NCI-H2107 treated with DMSO at 0.1 percent for 48 hours (cell line): ENCODE measurements around the gene MRPL47.
"Not testable (repeated sequence)": the region's sequence is repeated elsewhere in the genome, so short reads cannot be mapped to it uniquely, and the experiment has no call there.

Source experiments
- DNase-seq: peaks from one replicate; lab custom pipeline; 2025; ENCODE audit not compliant: unreplicated experiment; lab: John Stamatoyannopoulos, UW

MRPL47 gene

DNA sequence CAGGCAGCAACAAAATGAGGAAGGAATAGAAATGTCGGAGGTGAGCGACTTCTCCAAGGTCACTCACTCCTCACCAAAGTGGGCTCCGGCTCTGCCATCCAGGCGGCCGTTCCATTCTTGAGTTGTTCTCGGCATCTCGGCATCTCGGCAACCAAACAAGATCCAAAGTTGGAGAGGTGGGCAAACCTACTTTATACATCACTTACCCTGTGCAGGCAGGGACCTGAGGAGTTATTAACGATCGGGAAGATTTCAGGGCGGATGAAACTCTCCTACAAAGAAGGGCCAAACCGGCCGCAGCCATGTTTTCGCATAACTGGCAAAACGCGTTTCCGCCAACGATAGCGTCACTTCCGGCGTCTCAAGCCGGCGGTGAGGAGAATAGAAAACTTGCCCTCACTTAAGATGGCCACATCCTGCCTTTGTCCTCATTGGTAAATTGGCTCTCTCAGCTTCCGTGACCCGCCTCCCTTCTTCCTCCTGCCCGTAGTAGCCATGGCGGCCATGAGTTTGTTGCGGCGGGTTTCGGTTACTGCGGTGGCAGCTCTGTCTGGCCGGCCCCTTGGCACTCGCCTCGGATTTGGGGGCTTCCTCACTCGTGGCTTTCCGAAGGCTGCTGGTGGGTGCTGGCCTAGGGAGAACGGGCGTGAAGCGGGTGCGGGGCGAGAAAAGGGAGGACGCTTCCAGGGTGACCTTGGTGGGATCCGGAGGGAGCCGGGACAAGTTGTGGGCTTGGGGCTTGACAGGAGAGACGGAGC is at the start of gene MRPL47, which contains the start of gene NDUFB5:
TSS of gene MRPL47 (minus strand) at position 318 of the 758 bp plus-strand sequence. CDS start at position 304, 14 bp downstream.
TSS of gene NDUFB5 (plus strand) at position 474 of the 758 bp plus-strand sequence. CDS start at position 496, 22 bp downstream.
- peak; percentile 100 for DNase-seq

DNA sequence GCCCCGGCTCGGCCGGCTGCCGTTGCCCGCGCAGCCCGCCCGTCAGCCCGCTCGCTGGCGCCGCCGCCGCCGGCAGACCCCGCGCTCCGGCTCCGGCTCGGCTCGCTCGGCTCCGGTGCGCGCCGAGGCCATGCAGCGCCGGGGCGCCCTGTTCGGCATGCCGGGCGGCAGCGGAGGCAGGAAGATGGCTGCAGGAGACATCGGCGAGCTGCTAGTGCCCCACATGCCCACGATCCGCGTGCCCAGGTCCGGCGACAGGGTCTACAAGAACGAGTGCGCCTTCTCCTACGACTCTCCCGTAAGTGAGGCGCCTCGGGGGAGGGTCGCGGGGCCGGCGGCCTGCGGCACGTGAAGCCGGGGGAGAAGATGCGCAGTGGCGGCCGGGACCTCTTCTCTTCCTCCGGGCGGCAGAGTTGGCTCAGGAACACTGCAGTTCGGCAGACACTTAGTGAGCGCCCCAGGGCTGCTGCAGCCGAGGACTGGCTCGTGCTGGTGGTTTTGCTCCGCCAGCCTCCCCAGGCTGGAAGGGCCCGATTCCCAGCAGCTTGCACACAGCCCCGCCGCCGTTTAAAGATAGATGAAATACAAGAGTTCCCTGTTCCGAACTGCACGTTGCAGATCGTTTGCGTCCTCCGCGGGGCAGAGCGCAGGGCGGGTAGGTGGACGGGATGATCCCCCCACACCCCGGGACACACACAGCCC is 48.8 kb upstream of the MRPL47 start:
- DNase-seq: peak; percentile 82

DNA sequence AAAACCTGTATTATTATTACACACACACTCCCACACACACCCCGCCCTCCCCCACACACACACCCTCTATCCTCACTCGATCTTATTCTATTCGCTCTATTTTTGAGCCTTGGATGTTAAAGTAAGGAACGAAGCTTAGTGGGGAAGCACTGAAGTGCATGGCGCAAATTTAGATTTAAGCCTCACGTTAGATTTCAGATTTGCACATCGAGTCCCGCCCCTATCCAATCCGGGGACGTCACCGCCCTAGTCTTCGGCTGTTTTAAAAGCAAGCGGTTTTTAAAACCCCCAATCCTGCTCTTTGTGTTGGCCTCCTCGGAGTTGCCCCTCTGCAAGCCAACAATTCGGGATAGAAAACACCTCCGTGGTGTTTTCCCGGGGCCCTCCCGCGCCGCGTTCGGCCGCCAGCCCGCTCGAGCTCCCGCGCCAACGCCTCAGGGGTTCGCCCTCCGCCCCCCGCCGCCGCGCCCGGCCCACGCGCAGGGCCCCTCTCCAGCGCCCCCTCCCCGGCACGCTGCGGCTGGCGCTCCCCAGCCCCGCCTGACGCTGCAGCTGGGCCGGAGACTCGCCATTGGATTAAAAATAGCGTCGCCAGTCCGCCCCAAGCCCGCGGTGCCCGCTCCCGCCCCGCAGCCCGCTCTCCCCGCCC is 48.1 kb upstream of the MRPL47 start, which contains the start of gene USP13:
TSS of gene USP13 (plus strand) at position 594 of the 649 bp plus-strand sequence. CDS start 186 bp downstream, outside the sequence.
- peak; percentile 58 for DNase-seq

DNA sequence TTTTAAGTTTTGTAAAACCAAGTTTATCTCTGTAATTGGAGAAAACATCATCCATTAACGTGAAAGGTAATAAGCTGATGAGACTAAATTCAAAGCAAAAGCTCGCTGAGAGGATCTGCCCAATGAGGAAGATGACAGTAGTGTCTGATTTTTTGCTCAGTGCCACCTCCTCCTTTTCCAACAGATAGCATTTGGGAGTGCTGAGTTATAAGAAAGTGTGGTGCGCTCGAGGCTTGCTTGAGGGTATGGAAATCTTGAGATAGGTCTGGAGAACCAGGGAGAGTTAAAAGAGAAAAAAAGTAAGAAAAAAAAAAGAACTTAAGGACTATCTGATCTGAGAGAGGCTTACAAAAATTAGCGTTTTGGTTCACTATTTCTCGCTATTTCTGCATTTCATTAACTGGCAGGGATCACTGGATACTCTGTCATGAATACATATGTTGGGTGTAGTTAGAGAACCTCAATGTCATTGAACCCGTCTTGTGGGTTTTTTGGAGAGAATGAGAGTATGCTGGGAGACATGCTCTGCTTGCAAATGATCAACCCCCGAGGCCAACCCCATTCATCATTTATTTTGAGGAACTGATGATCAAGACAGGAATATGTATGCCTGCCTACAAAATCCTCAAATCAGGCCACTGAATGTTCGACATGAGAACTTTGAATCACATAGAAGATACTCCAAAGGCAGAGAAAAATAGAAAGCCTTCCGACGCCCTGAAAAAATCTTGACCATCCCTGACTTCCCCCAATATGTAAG is 47.4 kb upstream of the MRPL47 start:
- no peak for DNase-seq

DNA sequence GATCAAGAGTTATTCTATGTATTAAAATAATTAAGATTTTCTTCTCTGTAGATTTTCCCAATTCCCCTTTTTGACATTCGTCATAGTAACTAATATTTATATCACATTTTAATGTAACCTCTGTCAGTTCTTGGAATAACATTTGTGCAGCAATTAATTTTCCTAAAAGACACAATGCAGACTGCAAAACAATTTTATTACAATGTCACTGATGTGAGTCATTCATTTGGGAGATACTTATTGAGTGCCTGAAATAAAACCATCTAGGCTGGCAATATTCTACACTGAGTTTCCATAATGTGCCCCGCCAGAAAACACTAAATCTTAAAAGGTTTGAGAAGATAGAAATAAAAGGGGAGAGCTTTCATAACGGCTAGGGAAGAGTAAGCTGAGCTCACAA is 41.7 kb upstream of the MRPL47 start:
- no peak for DNase-seq

DNA sequence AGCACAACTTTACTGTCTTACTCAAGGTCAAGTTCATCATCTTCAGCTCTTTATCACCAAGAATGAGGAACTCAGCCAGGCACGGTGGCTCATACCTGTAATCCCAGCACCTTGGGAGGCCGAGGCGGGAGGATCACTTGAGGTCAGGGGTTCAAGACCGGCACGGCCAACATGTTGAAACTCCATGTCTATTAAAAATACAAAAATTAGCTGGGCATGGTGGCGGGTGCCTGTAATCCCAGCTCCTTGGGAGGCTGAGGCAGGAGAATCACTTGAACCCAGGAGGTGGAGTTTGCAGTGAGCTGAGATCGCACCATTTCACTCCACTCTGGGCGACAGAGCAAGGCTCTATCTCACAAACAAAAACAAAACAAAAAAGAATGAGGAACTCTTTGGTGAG is 39.4 kb upstream of the MRPL47 start:
- not testable (repeated sequence) for DNase-seq

DNA sequence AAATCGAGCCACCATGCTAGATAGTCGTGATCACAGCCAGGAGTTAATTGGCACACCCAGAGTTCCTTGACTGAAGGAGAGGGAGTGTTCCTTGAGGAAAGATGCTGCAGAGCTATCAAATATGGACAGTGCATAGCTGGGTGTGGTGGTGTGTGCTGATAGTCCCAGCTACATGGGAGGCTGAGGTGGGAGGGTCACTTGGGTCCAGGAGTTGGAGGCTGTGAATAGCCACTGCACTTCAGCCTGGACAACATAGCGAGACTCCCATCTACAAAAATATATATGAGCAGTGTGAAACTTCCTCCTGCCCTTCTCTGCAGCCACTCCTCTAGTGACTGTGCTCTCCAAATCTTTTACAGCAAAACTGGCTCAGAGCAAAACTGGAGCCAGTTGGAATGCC is 38.4 kb upstream of the MRPL47 start:
- DNase-seq: no peak

DNA sequence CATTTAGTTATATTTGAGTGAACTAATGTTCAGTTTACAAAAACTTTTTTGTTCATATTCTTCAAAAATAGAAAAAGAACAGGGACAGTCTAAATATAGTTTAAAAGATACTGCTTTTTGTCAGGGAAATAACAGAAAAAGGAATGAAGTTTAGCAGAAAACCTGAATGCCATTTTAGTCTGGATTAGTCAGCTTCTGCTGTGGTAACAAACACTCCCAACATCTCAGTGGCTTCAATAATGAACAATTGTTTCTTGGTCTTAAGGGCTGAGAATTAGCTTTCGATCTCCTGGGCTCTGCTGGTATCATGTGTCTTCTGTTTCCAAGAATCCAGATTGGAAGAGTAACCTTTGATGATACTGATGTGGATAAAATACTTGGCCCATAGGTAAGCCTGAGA is 36.0 kb upstream of the MRPL47 start:
- no peak for DNase-seq

DNA sequence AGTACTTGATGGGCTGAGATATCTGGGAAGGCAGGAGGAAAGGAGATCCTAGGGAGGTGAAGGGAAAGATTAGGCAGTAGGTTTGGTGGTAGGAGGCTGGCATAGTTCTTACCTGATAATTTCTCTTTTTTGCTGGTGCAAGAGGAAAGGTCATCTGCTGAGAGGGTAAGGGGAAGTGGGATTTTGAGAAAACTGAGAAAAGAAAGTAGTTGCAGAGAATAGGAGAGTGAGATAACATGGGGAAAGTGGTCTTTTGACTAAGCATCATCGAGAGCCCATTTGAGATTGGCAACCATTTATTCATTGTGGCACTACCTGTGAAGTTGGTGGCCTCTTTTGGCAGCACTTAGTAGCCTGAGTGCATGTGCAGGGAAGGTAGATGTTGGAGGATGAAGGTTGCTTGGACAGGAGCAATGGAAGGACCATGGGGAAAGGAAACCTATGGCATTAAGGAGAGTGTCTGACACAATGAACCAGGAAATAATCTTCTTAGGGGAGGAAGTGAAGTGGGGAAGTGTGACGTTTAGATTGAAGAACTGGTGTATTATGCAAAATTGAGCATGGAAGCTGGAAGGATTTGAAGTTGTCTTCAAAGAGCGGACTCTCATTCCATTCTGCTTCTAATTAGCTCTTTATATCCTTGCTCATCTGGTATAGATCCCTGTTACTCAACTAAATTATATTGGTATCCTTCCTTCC is 26.5 kb upstream of the MRPL47 start:
- no peak for DNase-seq

DNA sequence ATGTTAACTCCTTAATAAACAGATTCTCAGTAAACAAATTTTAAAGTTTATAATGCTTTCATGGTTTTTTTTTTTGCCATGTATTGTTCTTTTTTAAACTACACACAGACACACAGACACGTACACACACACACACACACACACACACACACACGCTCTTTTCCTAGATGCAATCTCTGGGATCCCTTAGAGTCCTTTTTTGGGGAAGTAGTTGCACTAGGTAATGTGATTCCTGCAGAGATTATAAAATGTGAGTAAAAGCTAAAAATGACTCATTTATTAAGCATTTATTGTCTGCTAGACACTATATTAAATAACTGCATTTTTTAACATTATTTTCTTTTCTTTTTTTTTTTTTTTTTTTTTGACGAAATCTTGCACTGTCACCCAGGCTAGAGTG is 20.0 kb upstream of the MRPL47 start:
- no peak for DNase-seq

DNA sequence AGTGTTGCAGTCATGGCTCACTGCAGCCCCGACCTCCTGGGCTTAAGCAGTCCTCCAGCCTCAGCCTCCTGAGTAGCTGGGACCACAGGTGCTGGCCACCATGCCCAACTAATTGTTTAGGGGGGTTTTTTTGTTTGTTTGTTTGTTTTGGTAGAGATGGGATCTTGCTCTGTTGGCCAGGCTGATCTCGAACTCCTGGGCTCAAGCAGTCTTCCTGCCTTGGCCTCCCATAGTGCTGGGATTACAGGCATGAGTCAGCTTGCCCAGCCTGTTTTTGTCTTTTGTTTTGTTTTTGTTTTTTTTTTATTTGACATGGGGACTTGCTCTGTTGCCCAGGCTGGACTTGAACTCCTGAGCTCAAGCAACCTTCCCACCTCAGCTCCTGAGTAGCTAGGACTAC is 17.6 kb upstream of the MRPL47 start:
- DNase-seq: no peak

DNA sequence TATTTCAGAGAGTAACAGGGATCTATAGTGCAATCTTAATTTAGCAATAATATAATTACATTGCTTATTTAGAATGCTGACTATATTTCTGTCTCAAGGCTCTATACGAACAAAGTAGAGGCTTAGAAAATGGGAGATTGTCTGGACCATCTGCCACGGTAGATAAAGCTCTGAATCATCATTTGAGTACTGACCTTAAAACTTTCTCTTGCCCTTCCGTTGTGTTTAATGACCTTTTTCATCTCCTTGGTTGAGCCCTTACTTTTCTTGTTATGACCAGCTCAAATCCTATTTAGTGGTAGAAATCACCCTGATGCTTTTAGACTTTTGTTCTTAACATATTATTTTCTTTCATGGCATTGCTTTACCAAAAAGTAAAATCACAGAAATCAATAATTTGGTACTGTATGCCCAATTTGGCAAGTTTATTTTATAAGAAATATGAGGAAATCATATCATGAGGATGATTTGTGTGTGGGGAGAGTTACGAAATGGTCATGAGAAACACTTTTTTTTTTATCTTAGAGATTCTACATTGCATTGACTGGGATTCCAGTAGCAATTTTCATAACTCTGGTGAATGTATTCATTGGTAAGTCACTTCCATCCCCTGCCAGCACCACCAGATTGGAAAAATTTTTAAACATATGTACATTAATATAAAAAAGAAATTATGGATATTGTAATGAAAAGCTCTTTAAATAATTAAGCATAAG is 11.2 kb upstream of the MRPL47 start:
- DNase-seq: no peak

DNA sequence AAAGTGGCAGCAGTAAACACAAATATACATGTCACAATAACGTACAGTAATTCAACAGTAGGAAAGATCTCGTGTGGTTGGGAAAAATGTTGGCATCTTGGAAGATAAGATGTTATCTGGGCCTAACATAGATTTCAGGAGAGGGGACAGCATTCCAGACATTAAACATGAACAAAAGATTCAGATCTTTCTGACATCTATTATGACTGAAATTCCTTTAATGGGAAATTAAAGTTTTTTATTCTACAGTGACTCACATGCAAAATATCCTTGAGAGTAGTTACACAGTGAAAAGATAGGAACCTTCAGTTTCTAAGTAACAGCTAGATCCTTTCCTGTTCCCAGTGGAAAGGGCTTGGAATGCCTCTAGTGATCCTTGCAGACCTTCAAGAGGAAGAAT is 9.4 kb upstream of the MRPL47 start:
- DNase-seq: no peak

DNA sequence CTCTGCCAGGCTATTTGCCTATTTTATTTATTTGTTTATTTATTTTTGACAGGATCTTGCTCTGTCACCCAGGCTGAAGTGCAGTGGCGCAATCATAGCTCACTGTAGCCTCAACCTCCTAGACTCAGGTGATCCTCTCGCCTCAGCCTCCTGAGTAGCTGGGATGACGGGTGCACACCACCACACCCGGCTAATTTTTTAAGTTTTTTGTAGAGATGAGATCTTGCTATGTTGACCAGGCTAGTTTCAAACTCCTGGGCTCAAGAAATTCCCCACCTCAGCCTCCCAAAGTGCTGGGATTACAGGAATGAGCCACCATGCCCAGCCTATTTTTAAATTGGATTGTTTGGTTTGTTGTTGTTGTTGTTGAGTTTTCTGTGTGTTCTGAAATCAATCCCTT is 5.6 kb upstream of the MRPL47 start:
- DNase-seq: no peak

DNA sequence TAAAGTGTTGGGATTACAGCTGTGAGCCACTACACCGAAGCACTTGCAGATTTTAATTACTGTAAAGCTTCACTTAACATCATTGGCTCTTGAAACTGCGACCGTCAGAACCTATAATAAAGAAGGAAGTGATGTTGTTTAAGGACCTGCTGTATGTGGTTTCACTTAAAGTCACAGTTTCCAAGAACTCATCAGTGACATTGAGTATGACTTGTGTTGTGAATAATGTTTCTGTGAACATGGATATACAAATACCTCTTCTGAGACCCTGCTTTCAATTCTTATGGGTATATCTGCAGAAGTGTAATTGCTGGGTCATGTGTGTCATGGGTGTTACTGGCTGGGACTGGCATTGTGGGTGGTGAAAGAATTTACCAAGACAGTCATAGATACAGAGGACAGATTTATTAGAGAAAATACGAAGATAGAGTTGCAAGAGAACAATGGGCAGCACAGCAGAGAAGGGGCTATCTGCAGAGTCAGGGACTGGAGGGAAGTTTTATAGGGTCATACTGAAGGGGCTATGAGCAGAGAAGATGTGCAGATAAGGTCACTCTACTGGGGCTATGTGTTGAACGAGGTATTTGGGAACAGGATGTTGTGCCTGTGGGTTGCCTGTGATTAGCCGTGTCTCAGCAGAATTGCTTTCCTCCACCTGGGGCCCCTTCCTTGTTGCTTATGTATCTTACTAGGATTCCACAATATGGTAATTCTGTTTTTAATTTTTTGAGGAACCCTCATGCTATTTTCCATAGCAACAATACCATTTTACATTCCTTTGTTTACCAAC is 4.7 kb upstream of the MRPL47 start:
- DNase-seq: no peak

DNA sequence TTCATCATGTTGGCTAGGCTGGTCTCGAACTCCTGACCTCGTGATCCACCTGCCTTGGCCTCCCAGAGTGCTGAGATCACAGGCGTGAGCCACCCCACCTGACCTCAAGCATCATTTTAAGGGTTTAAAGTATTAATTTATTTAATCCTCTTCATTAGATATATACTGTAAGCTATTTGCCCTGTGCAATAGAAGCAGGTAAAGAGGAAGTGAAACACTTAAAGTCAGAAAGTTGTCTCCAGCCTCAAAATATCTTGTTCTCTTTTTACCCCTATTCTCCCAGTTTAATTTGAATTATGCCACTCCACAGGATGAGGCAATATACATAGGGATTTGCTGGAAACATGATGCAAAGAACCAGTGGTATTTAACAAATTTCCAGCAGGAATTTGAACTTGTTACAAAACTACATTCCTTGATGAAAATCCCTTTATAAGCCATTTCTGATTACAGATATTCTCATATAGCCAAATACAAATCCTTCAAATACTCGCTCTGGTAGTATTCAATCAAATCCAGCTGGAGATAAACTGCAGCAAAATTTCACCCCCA is 2.2 kb upstream of the MRPL47 start:
- no peak for DNase-seq

DNA sequence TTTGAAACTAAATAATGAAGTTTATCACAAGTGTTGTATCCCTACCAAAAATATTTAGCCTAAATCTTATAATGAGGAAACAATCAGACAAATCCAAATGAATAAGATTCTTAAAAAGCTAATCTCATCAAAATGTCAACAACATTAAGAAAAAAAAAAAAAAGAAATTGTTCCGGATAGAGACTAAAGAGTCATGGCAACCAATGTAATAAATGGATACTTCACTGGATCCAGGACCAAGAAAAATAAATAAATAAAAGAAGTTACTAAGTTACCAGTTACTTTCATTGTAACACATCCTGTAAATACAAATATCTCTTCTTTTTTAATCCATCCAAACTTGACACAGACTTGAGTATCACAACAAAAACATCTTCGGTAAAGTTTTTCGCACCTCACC is 607 bp downstream of the MRPL47 start:
- no peak for DNase-seq

DNA sequence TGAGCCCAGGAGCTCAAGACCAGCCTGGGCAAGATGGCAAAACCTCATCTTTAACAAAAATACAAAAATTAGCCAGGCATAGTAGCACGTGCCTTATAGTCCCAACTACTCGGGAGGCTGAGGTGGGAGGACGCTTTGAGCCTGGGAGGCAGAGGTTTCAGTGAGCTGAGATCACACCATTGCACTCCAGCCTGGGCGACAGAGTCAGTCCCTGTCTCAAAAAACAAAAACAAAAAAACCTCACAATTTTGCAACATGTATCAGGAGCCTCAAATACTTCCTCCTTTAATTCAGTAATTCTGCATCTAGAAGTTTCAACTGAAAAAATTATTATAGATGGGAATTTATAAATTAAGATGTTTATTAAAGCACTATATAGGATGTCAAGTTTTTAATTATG is 1.1 kb downstream of the MRPL47 start:
- no peak for DNase-seq

DNA sequence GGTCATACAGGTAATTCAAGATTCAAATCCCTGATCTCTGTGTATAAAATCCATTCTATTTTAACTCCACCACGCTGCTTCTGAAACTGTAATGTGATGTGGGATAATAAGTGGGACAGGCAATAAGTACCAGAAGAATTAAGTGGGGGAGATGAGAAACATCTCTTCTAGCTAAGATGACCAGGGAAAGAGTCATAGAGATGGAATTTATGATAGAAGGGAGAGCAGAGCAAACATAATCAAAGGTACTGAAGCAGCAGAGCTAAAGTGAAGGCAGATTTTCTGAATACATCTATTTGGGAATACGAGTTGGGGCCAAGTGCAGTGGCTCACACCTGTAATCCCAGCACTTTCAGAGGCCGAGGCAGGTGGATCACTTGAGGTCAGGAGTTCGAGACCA is 4.9 kb downstream of the MRPL47 start:
- DNase-seq: no peak
